HepG2 (cell line): ENCODE results near the gene ENTPD6. TPM values are rescaled to one million over a fixed set of nuclear protein-coding genes. Genes with fewer than 3 reads are reported as not detected.

Experiments used
- ATAC-seq: fragments of 200-7000 bp; cut with Tn5 transposase; 3 replicates; pipeline ENCODE4 v1.9.1; 2020; ENCODE audit warnings: mild to moderate bottlenecking, moderate library complexity
- BruUV-seq: library from RNA; stranded (reverse); fragments of 400-500 nt; replicated peaks from 2 replicates; lab custom pipeline; 2021; lab: Mats Ljungman, UMichigan
- CTCF ChIA-PET: fragments of 300-600 bp; formaldehyde crosslinking; extraction: SDS; loops from one replicate; lab custom pipeline; 2021; ENCODE audit warnings: low total read pairs, inconsistent platforms, low intra/inter-chr PET ratio; lab: Yijun Ruan, JAX
- POLR2A ChIA-PET: fragments of 350-600 bp; sonication (Branson Sonifier 250); formaldehyde crosslinking; loops from one replicate; lab custom pipeline; 2020; ENCODE audit warnings: antibody characterized with exemption, inconsistent platforms; lab: Yijun Ruan, JAX
- DNase-seq: peaks from one replicate; pipeline ENCODE4 v3.0.0-alpha.2; 2015; ENCODE audit warnings: low spot score
- FAIRE-seq: peaks from 3 replicates; lab custom pipeline; 2011; peaks lifted over from hg19 to GRCh38; lab: Jason Lieb, UNC
- H2AFZ ChIP-seq: one replicate; pipeline ENCODE4 v1.6.1; 2011; ENCODE audit warnings: low read length, inconsistent platforms
- H3K27ac ChIP-seq: fragments of 300-600 bp; 3 replicates; pipeline ENCODE4 v1.8.0; 2011; ENCODE audit warnings: mixed run types, mild to moderate bottlenecking, mixed read lengths, low read length, inconsistent platforms; ENCODE audit not compliant: insufficient read depth; ENCODE audit errors: extremely low read length
- H3K27me3 ChIP-seq, 2 experiments: fragments of 200-600 bp in 1 of 2; 2 replicates in 1 of 2; 3 replicates in 1 of 2; pipeline versions ENCODE4 v1.6.0 to v1.8.0; 2011; ENCODE audit warnings: low read length in 2 of 2, mild to moderate bottlenecking in 2 of 2, moderate library complexity in 2 of 2, inconsistent platforms in 1 of 2; ENCODE audit not compliant: insufficient read depth in 2 of 2, control insufficient read depth in 1 of 2
- H3K36me3 ChIP-seq, 2 experiments: fragments of 200-600 bp in 1 of 2; replicated peaks in 1 of 2; 2 replicates in 1 of 2; 3 replicates in 1 of 2; pipeline versions ENCODE4 v1.5.1 to v1.8.0; 2011; ENCODE audit warnings: low read length in 2 of 2, inconsistent platforms in 1 of 2; ENCODE audit not compliant: insufficient read depth in 2 of 2, control insufficient read depth in 1 of 2
- H3K4me1 ChIP-seq: 2 replicates; pipeline ENCODE4 v1.5.1; 2012; ENCODE audit warnings: low read length, inconsistent platforms; ENCODE audit not compliant: insufficient read depth
- H3K4me2 ChIP-seq: 2 replicates; pipeline ENCODE4 v1.6.0; 2011; ENCODE audit warnings: low read depth, low read length, inconsistent platforms
- H3K4me3 ChIP-seq, 3 experiments: fragments of 200-600 bp in 1 of 3; sonication (generic), shearing (Covaris generic) in 1 of 3; replicated peaks in 1 of 3; 2 replicates each; pipeline ENCODE4 v1.5.1; 2011 to 2016; ENCODE audit warnings: low read length in 3 of 3, inconsistent platforms in 2 of 3, low read depth in 2 of 3, mild to moderate bottlenecking in 2 of 3, control low read depth in 1 of 3, mixed read lengths in 1 of 3; ENCODE audit not compliant: insufficient read depth in 1 of 3
- H3K79me2 ChIP-seq: one replicate; pipeline ENCODE4 v1.6.1; 2011; ENCODE audit warnings: low read length, inconsistent platforms; ENCODE audit not compliant: insufficient read depth
- H3K9ac ChIP-seq: 2 replicates; pipeline ENCODE4 v1.6.0; 2011; ENCODE audit warnings: mild to moderate bottlenecking, low read depth, low read length, inconsistent platforms; ENCODE audit not compliant: insufficient read depth
- H3K9me3 ChIP-seq: 2 replicates; pipeline ENCODE4 v1.5.1; 2012; ENCODE audit warnings: mild to moderate bottlenecking, low read length
- H4K20me1 ChIP-seq: 2 replicates; pipeline ENCODE4 v1.6.0; 2011; ENCODE audit warnings: inconsistent platforms, mild to moderate bottlenecking, low read length, moderate library complexity; ENCODE audit not compliant: insufficient read depth
- HES4 ChIP-seq: sonication (generic); formaldehyde crosslinking; IDR thresholded peaks from 2 replicates; pipeline ENCODE4 v1.9.0; 2021; ENCODE audit warnings: mild to moderate bottlenecking, missing genetic modification reagents, borderline replicate concordance
- HHEX ChIP-seq: IDR thresholded peaks from 2 replicates; pipeline ENCODE4 v1.6.1; 2016; ENCODE audit warnings: control low read depth
- NFIB ChIP-seq: sonication (generic); formaldehyde crosslinking; IDR thresholded peaks from 2 replicates; pipeline ENCODE4 v1.9.0; 2021; ENCODE audit warnings: missing genetic modification reagents, mild to moderate bottlenecking, borderline replicate concordance
- NR3C1 ChIP-seq: sonication (generic); formaldehyde crosslinking; IDR thresholded peaks from 2 replicates; pipeline ENCODE4 v1.4.0; 2020; ENCODE audit warnings: missing genetic modification reagents
- POGZ ChIP-seq: sonication (generic); formaldehyde crosslinking; IDR thresholded peaks from 2 replicates; pipeline ENCODE4 v1.4.0; 2020; ENCODE audit warnings: mild to moderate bottlenecking, missing genetic modification reagents
- SRSF1 ChIP-seq: fragments of 200-400 bp; formaldehyde crosslinking; optimal IDR thresholded peaks from 2 replicates; pipeline ENCODE3; 2017; ENCODE audit warnings: mild to moderate bottlenecking, low read depth, low read length, moderate library complexity
- TCF12 ChIP-seq, 2 experiments: fragments of 450-650 bp in 1 of 2; sonication (generic) in 1 of 2; formaldehyde crosslinking in 1 of 2; IDR thresholded peaks; 2 replicates each; pipeline versions ENCODE4 v1.6.1 to v1.8.0; 2017 to 2022; ENCODE audit warnings: antibody characterized with exemption in 1 of 2, mild to moderate bottlenecking in 1 of 2, missing genetic modification reagents in 1 of 2, moderate library complexity in 1 of 2
- TEAD3 ChIP-seq: optimal IDR thresholded peaks from 2 replicates; pipeline ENCODE3; 2016; ENCODE audit warnings: borderline replicate concordance
- TSC22D2 ChIP-seq: sonication (generic); formaldehyde crosslinking; IDR thresholded peaks from 2 replicates; pipeline ENCODE4 v1.5.1; 2020; ENCODE audit warnings: missing genetic modification reagents, mild to moderate bottlenecking, borderline replicate concordance
- ZBTB38 ChIP-seq: sonication (generic); formaldehyde crosslinking; IDR thresholded peaks from 2 replicates; pipeline ENCODE4 v1.5.1; 2020; ENCODE audit warnings: mild to moderate bottlenecking, missing genetic modification reagents
- ZC3H4 ChIP-seq: sonication (generic); formaldehyde crosslinking; IDR thresholded peaks from 2 replicates; pipeline ENCODE4 v1.4.0; 2020; ENCODE audit warnings: missing genetic modification reagents, borderline replicate concordance
- ZMYM2 ChIP-seq: sonication (generic); formaldehyde crosslinking; IDR thresholded peaks from 2 replicates; pipeline ENCODE4 v1.8.0; 2022; ENCODE audit warnings: mild to moderate bottlenecking, missing genetic modification reagents
- ZNF274 ChIP-seq: sonication (generic); formaldehyde crosslinking; IDR thresholded peaks from 2 replicates; pipeline ENCODE4 v1.5.1; 2020; ENCODE audit warnings: mild to moderate bottlenecking, missing genetic modification reagents
- ZNF296 ChIP-seq: sonication (generic); formaldehyde crosslinking; conservative IDR thresholded peaks from 2 replicates; pipeline ENCODE4 v1.5.0; 2020; ENCODE audit warnings: mild to moderate bottlenecking, missing genetic modification reagents
- ZNF317 ChIP-seq: sonication (generic); formaldehyde crosslinking; IDR thresholded peaks from 2 replicates; pipeline ENCODE4 v1.5.0; 2020; ENCODE audit warnings: mild to moderate bottlenecking, missing genetic modification reagents
- ZNF431 ChIP-seq: sonication (generic); formaldehyde crosslinking; IDR thresholded peaks from 2 replicates; pipeline ENCODE4 v1.9.0; 2022; ENCODE audit warnings: missing genetic modification reagents, low read depth, mild to moderate bottlenecking, borderline replicate concordance
- ZNF558 ChIP-seq: sonication (generic); formaldehyde crosslinking; IDR thresholded peaks from 2 replicates; pipeline ENCODE4 v1.9.0; 2022; ENCODE audit warnings: mild to moderate bottlenecking, missing genetic modification reagents, borderline replicate concordance
- ZNF605 ChIP-seq: sonication (generic); formaldehyde crosslinking; IDR thresholded peaks from 2 replicates; pipeline ENCODE4 v1.8.0; 2022; ENCODE audit warnings: mild to moderate bottlenecking, missing genetic modification reagents
- ZNF616 ChIP-seq: sonication (generic); formaldehyde crosslinking; IDR thresholded peaks from 2 replicates; pipeline ENCODE4 v1.5.0; 2020; ENCODE audit warnings: low read depth, mild to moderate bottlenecking, missing genetic modification reagents
- WGBS: methylation state at CpG from one replicate; pipeline ENCODE4 v1.1.6; 2017; ENCODE audit warnings: low lambda C conversion rate; 5-methylcytosine and 5-hydroxymethylcytosine counted together
- in situ Hi-C: cut with HindIII; loops from 2 replicates; pipeline ENCODE4 v1.10.0; 2017; ENCODE audit warnings: low pct_unique_long_range_greater_than_20kb; ENCODE audit not compliant: extremely low pct_ligation_motif_present
- intact Hi-C: fragments of 100-400 bp; cut with micrococcal nuclease; formaldehyde crosslinking; loops from one replicate; pipeline ENCODE4 v1.10.0; 2022; ENCODE audit not compliant: unreplicated experiment
- polyA plus RNA-seq, 8 experiments: library from polyadenylated mRNA; depleted of rRNA in 3 of 8; stranded (reverse) in 7 of 8; unstranded in 1 of 8; fragments of >200 nt; fragmentation: Illumina TruSeq in 4 of 8; extraction: Trizol in 4 of 8; gene quantifications; 2 replicates each; pipeline versions ENCODE4 v1.2.1 to v1.2.3, GENCODE V29; 2011 to 2016; ENCODE audit warnings: low read depth in 4 of 8, missing spikeins in 1 of 8, mixed read lengths in 1 of 8; ENCODE audit not compliant: insufficient read depth in 1 of 8
- total RNA-seq, 5 experiments: library from RNA; depleted of rRNA; stranded (reverse); fragments of >200 nt; fragmentation: Illumina TruSeq; extraction: Trizol; gene quantifications; 2 replicates each; pipeline ENCODE4 v1.2.3, GENCODE V29; 2016; ENCODE audit warnings: low read depth in 1 of 5
- TF ChIP-seq, protein P1 (sequence below): sonication (generic); formaldehyde crosslinking; IDR thresholded peaks from 2 replicates; pipeline ENCODE4 v1.4.0; 2020; ENCODE audit warnings: missing genetic modification reagents

The ENTPD6 gene
- total and polyA plus RNA-seq, 2 of the 13 experiments (the other 11 are each of a cell fraction or from before 2014, with no cell fraction given), result 164 to 172 TPM

DNA sequence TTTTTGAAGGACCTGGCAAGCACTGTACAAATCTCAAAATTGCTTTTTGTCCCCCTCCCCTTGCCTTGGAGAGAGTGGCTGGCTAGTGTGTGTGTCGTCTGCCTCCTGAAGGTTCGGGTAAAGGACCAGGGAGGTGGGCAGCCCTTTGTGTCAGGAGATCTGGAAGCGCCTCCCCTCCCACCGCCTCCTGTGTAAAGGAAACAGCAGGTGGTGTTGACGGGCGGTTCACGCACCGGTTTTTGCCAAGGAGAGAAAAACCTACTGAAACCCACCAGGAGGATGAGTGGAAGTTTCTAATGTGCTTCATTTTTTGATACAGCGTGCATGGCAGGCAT is 1.2 kb downstream of the ENTPD6 start:
- Histone ChIP-seq H3K79me2 (peaks cover 54% of the 10 kb centered on the region), H2AFZ (no peak overlapping the region), H3K4me1 (peaks cover 63% of the 10 kb centered on the region), H3K36me3 (peaks cover 0 to 5% of the 10 kb centered on the region in 2 experiments; a peak in 3 of 5 replicates), H3K27ac (peak overlapping the region; percentile 63), H3K9me3 (no peaks in the 10 kb centered on the region), H3K4me3 (peak overlapping the region; percentile 82 to 97 (median 93)), H3K9ac (peak overlapping the region; percentile 92), H3K27me3 (no peaks in the 10 kb centered on the region; a peak in 1 of 5 replicates), H3K4me2 (peak overlapping the region; percentile 75), H4K20me1 (peaks cover 17% of the 10 kb centered on the region)
- no peak for DNase-seq
- BruUV-seq, result no TSS peak
- 84% methylated on average over 9 of the region's 9 CpGs for WGBS
- intact Hi-C loops, result loop anchor here (1.0 kb wide), 1 partner anchor 51 kb away; no protein-coding TSS in a partner anchor
- CTCF ChIA-PET, result no interaction called here
- in situ Hi-C loops, result loop anchor here (5.0 kb wide), 1 partner anchor 204 kb away; the partner anchor contains the start of gene APMAP
- POLR2A ChIA-PET, result interaction anchor here (1.2 to 3.4 kb wide), 6 partner anchors 26 to 311 kb away, joined by 4 to 58 read pairs (median 8); partner anchors contain the start of gene PYGB
- ATAC-seq, result no peak
- no peak for FAIRE-seq
- TF ChIP-seq NFIB (CRISPR knock-in tag) (no peak), POGZ (CRISPR knock-in tag) (0 out of 2 replicates have a peak, but pooled peaks have one; percentile 2), ZBTB38 (CRISPR knock-in tag) (peak; percentile 57), NR3C1 (CRISPR knock-in tag) (no peak), HES4 (0 out of 2 replicates have a peak, but pooled peaks have one; percentile 23), HHEX (no peak), TSC22D2 (CRISPR knock-in tag) (no peak), TCF12 (IDR thresholded peaks at IDR 0.05) (no peak), TCF12 (CRISPR knock-in tag; IDR thresholded peaks at IDR 0.05) (0 out of 2 replicates have a peak, but pooled peaks have one; percentile 43), ZNF317 (0 out of 2 replicates have a peak, but pooled peaks have one; percentile 11), ZNF616 (CRISPR knock-in tag) (no peak), ZNF605 (CRISPR knock-in tag) (0 out of 2 replicates have a peak, but pooled peaks have one; percentile 6), SRSF1 (peak; percentile 35), ZC3H4 (CRISPR knock-in tag) (no peak), ZNF431 (peak; percentile 78; the same call in 1 of the 2 replicates), ZMYM2 (peak; percentile 64), ZNF274 (CRISPR knock-in tag) (0 out of 2 replicates have a peak, but pooled peaks have one; percentile 31), ZNF558 (CRISPR knock-in tag) (peak; percentile 67; the same call in 1 of the 2 replicates), TEAD3 (peak; percentile 20), ZNF296 (CRISPR knock-in tag) (0 out of 2 replicates have a peak, but pooled peaks have one; percentile 25)
- TF ChIP-seq, protein P1, sequence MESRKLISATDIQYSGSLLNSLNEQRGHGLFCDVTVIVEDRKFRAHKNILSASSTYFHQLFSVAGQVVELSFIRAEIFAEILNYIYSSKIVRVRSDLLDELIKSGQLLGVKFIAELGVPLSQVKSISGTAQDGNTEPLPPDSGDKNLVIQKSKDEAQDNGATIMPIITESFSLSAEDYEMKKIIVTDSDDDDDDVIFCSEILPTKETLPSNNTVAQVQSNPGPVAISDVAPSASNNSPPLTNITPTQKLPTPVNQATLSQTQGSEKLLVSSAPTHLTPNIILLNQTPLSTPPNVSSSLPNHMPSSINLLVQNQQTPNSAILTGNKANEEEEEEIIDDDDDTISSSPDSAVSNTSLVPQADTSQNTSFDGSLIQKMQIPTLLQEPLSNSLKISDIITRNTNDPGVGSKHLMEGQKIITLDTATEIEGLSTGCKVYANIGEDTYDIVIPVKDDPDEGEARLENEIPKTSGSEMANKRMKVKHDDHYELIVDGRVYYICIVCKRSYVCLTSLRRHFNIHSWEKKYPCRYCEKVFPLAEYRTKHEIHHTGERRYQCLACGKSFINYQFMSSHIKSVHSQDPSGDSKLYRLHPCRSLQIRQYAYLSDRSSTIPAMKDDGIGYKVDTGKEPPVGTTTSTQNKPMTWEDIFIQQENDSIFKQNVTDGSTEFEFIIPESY, result peak; percentile 36; the same call in 1 of the 2 replicates
